CD4-positive, alpha-beta T cell (primary cell): ENCODE results near the gene AUP1. TPM values are rescaled to one million over a fixed set of nuclear protein-coding genes. Genes with fewer than 3 reads are reported as not detected.
A peak's percentile ranks its signal among the peaks of the same experiment; 100 is the strongest.

Source experiments
- ATAC-seq: fragments of 200-7000 bp; cut with Tn5 transposase; one replicate; pipeline ENCODE4 v1.10.0; 2022; ENCODE audit warnings: mild to moderate bottlenecking; ENCODE audit not compliant: poor library complexity
- CTCF ChIA-PET: fragments of 350-600 bp; sonication (Branson Sonifier 250); formaldehyde crosslinking; loops from one replicate; lab custom pipeline; 2021; ENCODE audit warnings: antibody characterized with exemption, inconsistent platforms; lab: Charles Lee
- POLR2A ChIA-PET: fragments of 350-600 bp; sonication (Branson Sonifier 250); formaldehyde crosslinking; loops from one replicate; lab custom pipeline; 2021; ENCODE audit warnings: antibody characterized with exemption, inconsistent platforms; lab: Charles Lee
- DNase-seq, 14 experiments: peaks; one replicate each; pipeline ENCODE4 v3.0.0-alpha.2; 2013 to 2020; ENCODE audit warnings: mixed read lengths in 2 of 14
- H3K27ac ChIP-seq, 2 donors: one replicate each; pipeline versions ENCODE4 v1.5.1 to v1.7.0; 2013; ENCODE audit warnings: low read length in 2 of 2, low read depth in 1 of 2, mild to moderate bottlenecking in 1 of 2
- H3K27me3 ChIP-seq, 2 experiments: 1 replicate in 1 of 2; 2 replicates in 1 of 2; pipeline versions ENCODE4 v1.6.1 to v1.7.0; 2013; ENCODE audit warnings: low read length in 2 of 2, control low read depth in 1 of 2, mild to moderate bottlenecking in 1 of 2, moderate library complexity in 1 of 2; ENCODE audit not compliant: insufficient read depth in 2 of 2, control insufficient read depth in 1 of 2
- H3K36me3 ChIP-seq: one replicate; pipeline ENCODE4 v1.6.1; 2013; ENCODE audit warnings: low read length, control low read depth; ENCODE audit not compliant: insufficient read depth
- H3K4me1 ChIP-seq: one replicate; pipeline ENCODE4 v1.6.1; 2013; ENCODE audit warnings: low read length, control low read depth; ENCODE audit not compliant: insufficient read depth
- H3K4me3 ChIP-seq: one replicate; pipeline ENCODE4 v1.5.1; 2013; ENCODE audit warnings: mild to moderate bottlenecking, low read length, moderate library complexity
- H3K9me3 ChIP-seq, 2 experiments: 1 replicate in 1 of 2; 2 replicates in 1 of 2; pipeline versions ENCODE4 v1.6.1 to v1.7.0; 2013; ENCODE audit warnings: low read length in 2 of 2, mild to moderate bottlenecking in 2 of 2, control low read depth in 1 of 2, moderate library complexity in 1 of 2; ENCODE audit not compliant: control insufficient read depth in 1 of 2, insufficient read depth in 1 of 2
- H3K27ac Mint-ChIP-seq: one replicate; pipeline ENCODE4 v1.8.0; 2020; ENCODE audit warnings: mixed read lengths
- H3K27me3 Mint-ChIP-seq: one replicate; pipeline ENCODE4 v1.8.0; 2021; ENCODE audit warnings: mixed read lengths
- H3K36me3 Mint-ChIP-seq: one replicate; pipeline ENCODE4 v1.8.0; 2021; ENCODE audit warnings: low read depth, mixed read lengths
- H3K4me1 Mint-ChIP-seq: one replicate; pipeline ENCODE4 v1.8.0; 2021; ENCODE audit warnings: low read depth, mixed read lengths
- H3K4me3 Mint-ChIP-seq: one replicate; pipeline ENCODE4 v1.8.0; 2020; ENCODE audit warnings: mild to moderate bottlenecking, mixed read lengths
- H3K9me3 Mint-ChIP-seq: one replicate; pipeline ENCODE4 v1.8.0; 2020; ENCODE audit warnings: mixed read lengths
- intact Hi-C, 2 experiments: fragments of 100-400 bp; cut with DNase I in 1 of 2; cut with micrococcal nuclease in 1 of 2; formaldehyde crosslinking; loops; one replicate each; pipeline versions ENCODE4 v1.15.1 to v1.9.0; 2023 to 2025; cut with DNase I, micrococcal nuclease
- total RNA-seq, 174 experiments: library from RNA in 2 of 174; stranded (reverse) in 2 of 174; gene quantifications; one replicate each; pipeline ENCODE4 v1.2.3 and lab custom pipeline; 2021 to 2026
- TF ChIP-seq, protein P1 (sequence below): fragments of 200-600 bp; IDR thresholded peaks from one replicate; pipeline ENCODE4 v1.8.0; 2022; ENCODE audit warnings: antibody characterized with exemption, mild to moderate bottlenecking

The AUP1 gene
- total RNA-seq, 2 experiments from 2014 or later = 162 to 170 TPM

DNA sequence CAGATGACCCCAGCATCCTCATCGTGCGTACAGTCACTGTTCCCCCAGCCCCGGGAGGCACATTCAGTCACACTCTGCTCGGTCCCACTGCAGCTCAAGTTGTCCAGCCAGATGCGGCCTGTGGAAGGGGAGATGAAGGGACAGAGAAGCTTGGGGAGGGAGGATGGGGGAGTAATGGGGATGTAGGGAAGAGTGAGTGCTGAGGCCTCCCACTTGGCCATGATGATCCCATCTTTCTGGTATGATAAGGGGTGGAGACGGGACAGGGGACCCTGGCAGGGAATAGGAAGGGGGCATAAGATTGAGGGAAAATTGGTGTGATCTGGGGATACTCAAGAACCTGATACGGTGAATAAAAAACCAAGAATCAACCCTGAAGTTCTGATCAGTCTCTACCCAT is 20.7 kb upstream of the AUP1 start:
- peaks cover 57% of the 10 kb centered on the region for H3K27me3 Mint-ChIP-seq
- intact Hi-C loops = loop anchor here in 1 of 2 experiments (10.0 kb wide), 1 partner anchor 105 kb away; the partner anchor contains the start of gene SEMA4F
- peaks cover 6% of the 10 kb centered on the region for H3K36me3 Mint-ChIP-seq
- Histone ChIP-seq H3K27me3 (peaks cover 27 to 32% of the 10 kb centered on the region in 2 experiments), H3K27ac (no peak overlapping the region), H3K4me3 (no peak overlapping the region), H3K9me3 (peaks cover 0 to 8% of the 10 kb centered on the region in 2 experiments), H3K36me3 (no peaks in the 10 kb centered on the region), H3K4me1 (peaks cover 33% of the 10 kb centered on the region)
- POLR2A ChIA-PET = no interaction called here
- no peak for ATAC-seq
- no peaks in the 10 kb centered on the region for H3K9me3 Mint-ChIP-seq
- H3K4me3 Mint-ChIP-seq = peak overlapping the region; percentile 28
- CTCF ChIA-PET = no interaction called here
- no peak for DNase-seq
- H3K4me1 Mint-ChIP-seq = peaks cover 16% of the 10 kb centered on the region
- TF ChIP-seq, protein P1, sequence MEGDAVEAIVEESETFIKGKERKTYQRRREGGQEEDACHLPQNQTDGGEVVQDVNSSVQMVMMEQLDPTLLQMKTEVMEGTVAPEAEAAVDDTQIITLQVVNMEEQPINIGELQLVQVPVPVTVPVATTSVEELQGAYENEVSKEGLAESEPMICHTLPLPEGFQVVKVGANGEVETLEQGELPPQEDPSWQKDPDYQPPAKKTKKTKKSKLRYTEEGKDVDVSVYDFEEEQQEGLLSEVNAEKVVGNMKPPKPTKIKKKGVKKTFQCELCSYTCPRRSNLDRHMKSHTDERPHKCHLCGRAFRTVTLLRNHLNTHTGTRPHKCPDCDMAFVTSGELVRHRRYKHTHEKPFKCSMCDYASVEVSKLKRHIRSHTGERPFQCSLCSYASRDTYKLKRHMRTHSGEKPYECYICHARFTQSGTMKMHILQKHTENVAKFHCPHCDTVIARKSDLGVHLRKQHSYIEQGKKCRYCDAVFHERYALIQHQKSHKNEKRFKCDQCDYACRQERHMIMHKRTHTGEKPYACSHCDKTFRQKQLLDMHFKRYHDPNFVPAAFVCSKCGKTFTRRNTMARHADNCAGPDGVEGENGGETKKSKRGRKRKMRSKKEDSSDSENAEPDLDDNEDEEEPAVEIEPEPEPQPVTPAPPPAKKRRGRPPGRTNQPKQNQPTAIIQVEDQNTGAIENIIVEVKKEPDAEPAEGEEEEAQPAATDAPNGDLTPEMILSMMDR = no peak
- H3K27ac Mint-ChIP-seq = no peak overlapping the region

DNA sequence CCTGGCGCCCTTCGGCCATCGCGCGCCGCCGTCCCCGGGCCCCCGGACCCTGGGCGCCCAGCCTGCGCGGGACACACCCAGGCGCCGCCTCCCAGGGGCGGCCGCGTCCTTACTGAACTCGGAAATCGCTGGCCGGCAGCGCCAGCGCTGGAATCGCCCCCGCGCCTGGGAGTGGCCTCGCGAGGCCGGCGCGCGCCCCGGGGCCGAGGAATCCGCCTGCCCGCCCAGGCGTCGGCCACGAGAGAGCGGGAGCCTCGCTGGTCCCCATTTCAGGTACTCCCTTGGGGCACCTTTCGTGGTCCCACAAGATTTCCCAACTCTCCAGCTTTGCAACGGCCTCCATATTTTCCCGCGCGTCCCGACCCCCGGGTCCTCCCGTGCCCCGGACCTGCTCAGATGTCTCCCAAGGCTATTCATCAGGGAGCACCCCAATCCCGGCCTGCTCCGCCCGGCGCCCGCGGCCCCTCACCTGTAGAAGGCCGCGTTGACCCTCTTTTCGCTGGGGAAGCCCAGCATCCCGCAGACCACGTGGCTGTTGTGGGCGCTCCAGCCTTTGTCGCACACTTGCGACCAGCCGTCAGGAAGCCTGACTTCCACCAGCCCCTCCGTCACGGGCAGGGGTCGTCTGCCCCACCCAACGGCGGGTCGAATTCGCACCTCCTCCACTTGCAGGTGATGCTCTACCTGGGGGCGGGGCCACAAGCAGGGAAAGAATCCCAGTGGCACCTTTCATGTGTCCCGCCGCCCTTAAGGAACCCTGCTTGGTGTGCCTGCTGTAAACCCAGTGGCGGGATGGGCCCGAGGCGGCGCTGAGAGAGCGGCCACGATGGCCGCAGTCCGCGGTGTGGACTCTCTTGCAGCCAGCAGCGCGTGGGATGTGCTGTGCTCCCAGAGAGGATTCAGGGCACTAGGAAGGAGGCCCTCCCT is 19.7 kb upstream of the AUP1 start:
- no peak for ATAC-seq
- Histone ChIP-seq H3K36me3 (no peaks in the 10 kb centered on the region), H3K27me3 (peaks cover 27 to 32% of the 10 kb centered on the region in 2 experiments), H3K4me3 (peak overlapping the region; percentile 46), H3K9me3 (peaks cover 0 to 8% of the 10 kb centered on the region in 2 experiments), H3K27ac (no peak overlapping the region), H3K4me1 (peaks cover 25% of the 10 kb centered on the region)
- no peaks in the 10 kb centered on the region for H3K9me3 Mint-ChIP-seq
- peak in 1 of 14 experiments; percentile 27 for DNase-seq
- peaks cover 11% of the 10 kb centered on the region for H3K4me1 Mint-ChIP-seq
- intact Hi-C loops = no loop called here
- CTCF ChIA-PET = no interaction called here
- H3K27ac Mint-ChIP-seq = no peak overlapping the region
- TF ChIP-seq, protein P1 = no peak
- H3K27me3 Mint-ChIP-seq = peaks cover 67% of the 10 kb centered on the region
- H3K36me3 Mint-ChIP-seq = no peaks in the 10 kb centered on the region
- POLR2A ChIA-PET = no interaction called here
- peak overlapping the region; percentile 16 for H3K4me3 Mint-ChIP-seq

DNA sequence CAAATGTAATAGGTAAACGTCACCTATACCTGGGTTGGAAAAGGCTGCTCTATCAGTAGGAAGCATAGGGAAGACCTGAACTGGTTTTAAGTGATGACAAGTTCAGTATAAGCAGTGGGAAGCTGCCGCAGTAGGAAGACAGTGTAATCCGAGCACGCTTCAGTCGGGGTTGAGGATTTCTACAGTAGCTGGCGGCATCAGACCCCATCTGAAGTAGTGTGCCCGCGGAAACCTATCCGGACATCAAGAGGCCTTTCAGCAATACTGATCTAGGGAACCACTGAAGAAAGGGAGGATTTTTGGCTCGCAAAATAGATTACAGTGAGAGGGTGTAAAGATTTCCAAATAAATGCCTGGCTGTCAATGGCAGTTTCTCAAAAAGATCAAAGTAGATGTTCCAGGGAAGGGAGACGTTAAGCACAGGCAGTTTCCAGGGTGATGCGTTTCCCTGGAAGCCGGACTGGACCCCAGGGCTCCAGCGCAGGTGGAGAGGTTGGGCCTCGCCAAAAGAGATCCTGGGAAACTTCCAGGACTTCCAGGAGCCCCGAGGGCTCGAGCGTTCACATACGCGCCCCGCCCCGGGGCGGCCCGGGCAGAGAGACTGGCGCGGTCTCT is 18.9 kb upstream of the AUP1 start:
- no peak for ATAC-seq
- H3K4me3 Mint-ChIP-seq = peak overlapping the region; percentile 45
- no peak for DNase-seq
- no peak overlapping the region for H3K27ac ChIP-seq
- POLR2A ChIA-PET = interaction anchor here (0.7 kb wide), 1 partner anchor 36 kb away, joined by 3 read pairs; no protein-coding TSS in a partner anchor
- no peaks in the 10 kb centered on the region for H3K36me3 ChIP-seq
- no peak overlapping the region for H3K27ac Mint-ChIP-seq
- no peak overlapping the region for H3K4me3 ChIP-seq
- peaks cover 27 to 32% of the 10 kb centered on the region in 2 experiments for H3K27me3 ChIP-seq
- intact Hi-C loops = no loop called here
- peaks cover 18% of the 10 kb centered on the region for H3K4me1 ChIP-seq
- H3K9me3 Mint-ChIP-seq = no peaks in the 10 kb centered on the region
- peaks cover 11% of the 10 kb centered on the region for H3K4me1 Mint-ChIP-seq
- peaks cover 69% of the 10 kb centered on the region for H3K27me3 Mint-ChIP-seq
- H3K36me3 Mint-ChIP-seq = no peaks in the 10 kb centered on the region
- CTCF ChIA-PET = no interaction called here
- TF ChIP-seq, protein P1 = no peak
- H3K9me3 ChIP-seq = peaks cover 0 to 8% of the 10 kb centered on the region in 2 experiments
